ENCODE measurements around the gene RALGPS1. TPM values are rescaled to one million over a fixed set of nuclear protein-coding genes. Genes with fewer than 3 reads are reported as not detected.

RALGPS1 gene
- total and polyA plus RNA-seq, 7 donors = 3.9 to 7.7 (median 5.4) TPM

- Histone ChIP-seq H3K36me3 (ENCODE audit: insufficient read depth in 1 of 2, low read depth in 1 of 2) (no peaks in the 10 kb centered on the region), H3K4me1 (peaks cover 58% of the 10 kb centered on the region), H3K4me3 (no peak overlapping the region), H3K27ac (peak overlapping the region; percentile 97), H3K9me3 (no peaks in the 10 kb centered on the region), H3K27me3 (ENCODE audit: insufficient read depth in 3 of 3, low read length in 2 of 3) (no peaks in the 10 kb centered on the region)
- DNase-seq (peak in 1 of 2 donors; percentile 56), ATAC-seq (no peak)
- TF ChIP-seq CTCF (IDR thresholded peaks at IDR 0.05) = no peak
- intact Hi-C loops (cut with DNase I) = no loop called here
- WGBS, 3 donors = 85 to 94% (median 88%) methylated on average over 3 of the region's 3 CpGs
Observed at GRCh38 chr9:127129718-127130085, 215.1 kb downstream of the RALGPS1 start.

- ATAC-seq (no peak), DNase-seq (no peak)
- intact Hi-C loops (cut with DNase I) = no loop called here
- Histone ChIP-seq H3K36me3 (ENCODE audit: insufficient read depth in 1 of 2, low read depth in 1 of 2) (no peaks in the 10 kb centered on the region), H3K27me3 (ENCODE audit: insufficient read depth in 3 of 3, low read length in 2 of 3) (no peaks in the 10 kb centered on the region), H3K27ac (peak overlapping the region; percentile 97), H3K9me3 (no peaks in the 10 kb centered on the region), H3K4me1 (peaks cover 63% of the 10 kb centered on the region), H3K4me3 (no peak overlapping the region)
- TF ChIP-seq CTCF (IDR thresholded peaks at IDR 0.05) = no peak
- 83 to 92% (median 86%) methylated on average over 2 of the region's 2 CpGs for WGBS, 3 donors
Observed at GRCh38 chr9:127130235-127130634, 215.7 kb downstream of the RALGPS1 start.

DNA sequence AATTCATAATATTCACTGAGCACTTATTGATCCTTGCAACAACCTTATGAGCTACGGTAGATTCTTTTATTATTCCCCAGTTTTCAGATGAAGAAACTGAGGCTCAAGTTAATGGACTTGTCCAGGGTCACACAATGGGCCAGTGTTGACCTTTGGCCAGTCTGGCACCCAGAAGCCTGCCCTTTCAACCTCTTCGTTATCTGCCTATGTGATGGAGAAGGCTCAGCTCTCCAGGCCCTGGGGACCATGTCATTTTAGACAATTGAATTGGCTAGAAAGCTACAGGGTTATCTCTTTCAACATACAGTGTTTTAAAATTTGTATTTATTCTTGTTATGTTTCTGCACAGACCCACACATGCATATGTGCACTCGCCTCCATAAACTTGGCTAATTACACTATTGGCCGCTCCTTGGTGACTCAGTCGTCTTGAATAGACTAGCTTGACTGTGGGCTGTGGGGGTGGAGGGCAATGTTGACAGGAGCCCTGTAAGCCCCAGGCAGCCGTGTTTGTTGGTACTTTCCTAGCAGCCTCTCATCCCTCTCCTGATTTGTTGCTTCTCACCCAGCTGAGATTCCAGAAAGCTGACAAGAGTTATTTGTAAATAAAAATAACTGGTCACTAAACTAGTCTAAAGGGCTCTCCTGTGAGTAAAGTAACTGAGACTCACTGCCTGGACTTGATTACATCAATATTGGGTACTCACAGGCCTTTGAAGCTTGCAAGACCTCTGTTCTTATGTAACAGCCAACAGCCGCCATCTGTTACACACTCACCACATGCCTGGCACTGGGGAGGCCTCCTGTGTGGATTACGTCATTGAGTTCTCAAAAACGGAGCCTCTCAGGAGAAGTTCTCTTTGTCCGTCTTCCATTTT is 216.3 kb downstream of the RALGPS1 start:
- H3K4me3 ChIP-seq = no peak overlapping the region
- no peak for TF ChIP-seq CTCF (IDR thresholded peaks at IDR 0.05)
- 42 to 61% (median 45%) methylated on average over 10 of the region's 10 CpGs for WGBS, 3 donors
- intact Hi-C loops (cut with DNase I) = no loop called here
- ATAC-seq (peak; percentile 73 to 84 (median 78)), DNase-seq (peak; percentile 81 to 90)
- no peaks in the 10 kb centered on the region for H3K27me3 ChIP-seq (ENCODE audit: insufficient read depth in 3 of 3, low read length in 2 of 3)
- no peaks in the 10 kb centered on the region for H3K36me3 ChIP-seq (ENCODE audit: insufficient read depth in 1 of 2, low read depth in 1 of 2)
- peaks cover 70% of the 10 kb centered on the region for H3K4me1 ChIP-seq
- H3K9me3 ChIP-seq = no peaks in the 10 kb centered on the region
- peak overlapping the region; percentile 97 for H3K27ac ChIP-seq

DNA sequence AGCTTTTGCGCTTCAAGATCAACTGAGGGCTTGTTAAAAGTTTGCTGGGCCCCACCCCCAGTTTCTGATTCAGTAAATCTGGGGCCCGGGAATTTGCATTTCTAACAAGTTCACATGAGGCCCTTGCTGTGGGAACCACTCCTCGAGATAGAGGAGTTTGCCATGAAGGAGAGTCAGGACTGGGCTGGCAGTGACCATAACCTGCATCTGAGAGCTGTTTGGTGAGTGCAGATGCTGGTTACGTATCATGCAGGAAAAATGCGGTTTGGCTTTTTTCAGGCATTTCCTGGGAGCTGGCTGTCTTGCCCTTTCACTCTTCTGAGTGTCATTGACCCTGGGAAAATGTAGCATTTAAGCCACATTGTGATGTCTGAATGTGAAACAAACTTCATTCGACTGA is 217.3 kb downstream of the RALGPS1 start:
- TF ChIP-seq CTCF (IDR thresholded peaks at IDR 0.05) = no peak
- Histone ChIP-seq H3K4me1 (peaks cover 75% of the 10 kb centered on the region), H3K4me3 (no peak overlapping the region), H3K27me3 (ENCODE audit: insufficient read depth in 3 of 3, low read length in 2 of 3) (no peaks in the 10 kb centered on the region), H3K36me3 (ENCODE audit: insufficient read depth in 1 of 2, low read depth in 1 of 2) (no peaks in the 10 kb centered on the region), H3K9me3 (no peaks in the 10 kb centered on the region), H3K27ac (peak overlapping the region; percentile 97)
- ATAC-seq = no peak
- intact Hi-C loops (cut with DNase I) = no loop called here
- no peak for DNase-seq
- 73 to 88% (median 73%) methylated on average over 6 of the region's 6 CpGs for WGBS, 3 donors
